ENCODE measurements around the gene BUD31.

DNA sequence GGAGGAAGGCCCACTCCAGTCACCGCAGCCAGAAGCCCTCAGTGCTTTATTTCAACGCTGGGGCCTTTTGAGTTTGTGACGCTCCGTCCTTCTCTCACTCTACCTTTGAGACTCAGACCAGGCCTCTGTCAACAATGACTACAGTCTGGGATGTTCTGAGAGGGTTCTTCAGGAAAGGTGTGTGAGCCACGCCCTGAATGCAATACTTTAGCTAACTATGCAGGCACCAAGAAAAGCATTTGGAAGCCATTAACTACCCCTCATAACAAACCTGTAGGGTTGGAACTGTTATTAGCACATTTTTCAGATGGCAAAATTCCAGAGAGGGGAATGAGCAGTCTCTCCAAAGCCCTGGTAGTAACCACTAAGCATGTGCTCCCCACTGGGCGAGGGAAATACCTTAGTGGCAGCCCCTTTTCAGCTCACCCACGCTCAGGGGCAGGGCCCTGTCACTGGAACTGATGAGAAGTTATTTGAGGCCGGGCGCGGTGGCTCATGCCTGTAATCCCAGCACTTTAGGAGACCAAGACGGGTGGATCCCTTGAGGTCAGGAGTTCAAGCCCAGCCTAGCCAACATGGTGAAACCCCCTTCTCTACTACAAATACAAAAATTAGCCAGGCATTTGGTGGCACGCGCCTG is 39.9 kb upstream of the BUD31 start:
- TF ChIP-seq CTCF (IDR thresholded peaks at IDR 0.05; ENCODE audit: low read depth, low read length, missing input control) (no peak), REST (IDR thresholded peaks at IDR 0.05) (no peak), YY1 (IDR thresholded peaks at IDR 0.05) (no peak), RAD21 (IDR thresholded peaks at IDR 0.05) (no peak), RXRA (IDR thresholded peaks at IDR 0.05) (no peak), EGR1 (IDR thresholded peaks at IDR 0.05; ENCODE audit: low read depth in 2 of 2) (no peak), FOXA1 (IDR thresholded peaks at IDR 0.05) (no peak), TAF1 (conservative IDR thresholded peaks at IDR 0.05) (no peak)

Measured in liver (tissue), 3 donors.